Left hindlimb (tissue), 1 donor: Measurements from ENCODE around the gene NOTCH2NLA.
"Not testable (repeated sequence)": the region's sequence is repeated elsewhere in the genome, so short reads cannot be mapped to it uniquely, and the experiment has no call there.

Source experiments
- DNase-seq: peaks from one replicate; pipeline ENCODE4 v3.0.0-alpha.2; 2018

The NOTCH2NLA gene

DNA sequence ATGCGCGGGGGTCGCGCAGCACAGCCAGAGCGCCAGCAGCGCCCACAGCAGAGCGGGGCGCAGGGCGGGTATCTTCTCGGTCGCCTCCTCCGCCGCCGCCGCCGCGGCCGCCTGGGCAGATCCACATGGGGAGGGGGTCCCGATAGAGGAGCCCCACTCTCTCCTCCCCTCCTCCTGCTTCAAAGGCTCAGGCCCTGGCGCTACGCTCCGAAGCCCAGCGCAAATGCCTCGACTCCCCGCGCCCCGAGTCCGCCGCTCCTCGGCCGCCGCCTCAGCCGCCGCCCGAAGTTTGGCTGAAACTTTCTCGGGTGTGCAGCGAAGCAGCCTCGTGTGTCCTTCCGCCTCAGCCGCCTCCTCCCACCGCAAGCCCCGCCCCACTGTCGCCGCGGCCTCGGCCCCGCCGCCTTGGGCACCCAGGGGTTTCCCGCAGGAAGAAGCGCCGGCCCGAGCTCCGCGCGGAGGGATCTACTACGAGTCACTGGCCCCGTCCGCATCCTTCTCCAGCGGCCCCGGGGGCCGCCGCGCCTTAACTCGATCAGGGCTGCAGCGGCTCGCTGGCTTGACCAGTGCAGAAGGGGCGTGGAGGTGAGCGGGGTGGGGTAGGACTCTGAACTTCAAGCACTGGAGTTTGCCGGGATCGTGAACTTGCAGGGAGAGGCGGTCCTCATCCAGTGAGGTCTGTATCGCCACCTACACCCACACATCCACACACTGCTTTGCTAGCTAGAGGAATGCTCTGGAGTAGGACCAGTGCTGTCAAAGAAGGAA, at the start of gene NOTCH2NLA:
Gene NOTCH2NLA (minus strand): TSS at position 312 of the 768 bp plus-strand sequence. CDS start 39,684 bp downstream, outside the sequence.
- not testable (repeated sequence) for DNase-seq

- not testable (repeated sequence) for DNase-seq
These were observed 49.5 kb upstream of the NOTCH2NLA start for GRCh38 chr1:146278346-146278745.

GRCh38 chr1:146277087-146277486, 48.3 kb upstream of the NOTCH2NLA start:
- DNase-seq: not testable (repeated sequence)

DNA sequence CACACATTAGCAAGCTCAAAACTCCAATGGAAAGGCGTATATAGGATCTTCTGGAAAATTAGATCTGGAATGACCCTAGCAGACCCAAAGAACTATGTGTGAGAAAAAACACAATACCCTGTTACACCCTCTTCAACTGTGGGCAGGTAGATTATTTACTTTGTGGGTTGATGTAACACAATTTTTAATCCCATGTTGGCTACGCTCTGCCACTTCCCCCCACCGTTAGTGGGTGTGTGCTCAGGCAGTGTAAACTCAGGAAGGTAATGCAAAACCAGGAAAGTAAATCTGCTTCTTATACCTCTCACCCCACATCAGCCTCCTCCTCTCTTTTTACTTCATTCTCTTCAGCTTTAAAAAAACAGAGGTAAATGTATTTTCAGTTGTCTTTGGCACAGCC, 45.3 kb upstream of the NOTCH2NLA start:
- DNase-seq: not testable (repeated sequence)

DNA sequence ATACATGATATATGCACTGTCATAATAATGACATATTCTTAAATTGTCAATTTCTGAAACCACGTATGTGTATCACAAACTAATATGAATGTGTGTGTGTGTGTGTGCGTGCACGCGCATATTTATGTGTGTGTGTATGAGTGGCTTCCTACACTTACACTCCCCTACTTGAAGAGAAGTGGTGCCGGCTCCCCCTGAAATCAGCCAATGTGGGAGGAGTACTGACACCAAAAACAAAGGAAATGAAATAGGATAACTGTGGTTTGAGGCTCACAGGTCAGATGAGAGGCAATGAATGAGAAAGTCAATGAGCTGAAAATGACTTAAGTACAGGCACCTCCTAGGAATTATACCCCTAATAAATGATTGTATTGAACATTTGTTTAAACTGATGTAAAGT, 44.4 kb upstream of the NOTCH2NLA start:
- DNase-seq: not testable (repeated sequence)

DNA sequence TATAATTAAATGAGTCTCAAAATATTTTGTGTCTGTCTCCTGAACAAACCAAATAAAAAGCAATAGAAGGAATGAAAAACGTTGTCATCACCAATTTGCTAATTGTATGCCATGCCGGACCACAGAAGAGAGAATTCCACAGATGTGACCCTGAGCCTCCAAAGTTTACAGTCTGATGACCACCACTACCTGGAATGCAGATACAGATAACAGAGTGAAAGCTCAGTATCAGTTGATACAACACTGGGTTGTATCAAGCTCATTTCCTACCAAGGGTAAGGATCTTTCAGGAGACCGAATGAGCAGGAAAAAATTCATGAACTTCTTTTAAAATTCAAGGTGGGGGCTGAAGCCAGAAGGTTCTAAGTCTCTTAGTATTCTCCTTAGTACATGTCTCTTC, 43.9 kb upstream of the NOTCH2NLA start:
- DNase-seq: not testable (repeated sequence)

GRCh38 chr1:146271977-146272376, 43.2 kb upstream of the NOTCH2NLA start:
- not testable (repeated sequence) for DNase-seq

- not testable (repeated sequence) for DNase-seq
These were observed 41.3 kb upstream of the NOTCH2NLA start for GRCh38 chr1:146270129-146270528.

DNA sequence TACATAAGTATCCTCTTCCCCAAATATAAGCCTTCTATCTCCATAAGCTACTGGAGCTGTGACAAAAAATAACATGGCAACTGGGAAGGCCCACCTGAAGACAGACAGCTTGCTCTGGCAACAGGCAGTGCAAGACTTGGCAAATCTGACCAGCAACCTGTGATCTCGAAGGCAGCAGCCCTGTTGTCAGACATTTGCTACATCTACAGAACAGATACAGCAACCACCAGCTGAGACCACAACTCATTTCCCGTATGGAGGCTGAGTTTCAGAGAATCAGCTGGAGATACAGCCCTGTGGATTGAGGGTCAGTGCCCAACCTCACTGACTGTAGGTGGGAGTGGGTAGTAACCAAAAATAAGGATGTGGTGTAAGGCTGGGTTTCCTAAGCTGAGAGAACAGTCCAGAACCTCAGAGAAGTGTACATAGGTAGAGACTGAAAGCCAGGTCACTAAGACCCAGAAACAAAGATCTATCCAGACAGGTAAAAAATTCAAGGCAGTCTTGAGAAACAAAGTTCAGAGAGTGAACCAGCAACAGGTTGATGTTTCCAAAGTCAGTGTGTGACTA, 37.4 kb upstream of the NOTCH2NLA start:
- DNase-seq: not testable (repeated sequence)

DNA sequence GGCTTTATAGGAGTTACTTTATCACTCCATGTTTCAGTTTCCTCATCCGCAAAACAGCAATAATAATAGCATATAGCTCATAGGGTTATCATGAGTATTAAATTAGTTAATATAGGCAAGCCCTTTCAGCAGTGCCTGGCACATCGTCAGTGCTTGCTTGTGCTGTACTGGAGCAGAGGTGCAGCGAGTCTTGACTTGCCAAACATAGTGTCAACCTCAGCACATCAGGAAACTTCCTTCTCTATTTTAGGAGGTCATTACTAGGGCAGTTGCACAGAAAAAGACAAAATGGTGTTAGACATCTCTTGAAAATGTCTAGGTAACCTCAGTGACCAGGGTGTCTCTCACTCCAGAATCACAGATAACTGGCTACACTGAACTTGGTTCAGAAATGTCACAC, 35.9 kb upstream of the NOTCH2NLA start:
- not testable (repeated sequence) for DNase-seq

DNA sequence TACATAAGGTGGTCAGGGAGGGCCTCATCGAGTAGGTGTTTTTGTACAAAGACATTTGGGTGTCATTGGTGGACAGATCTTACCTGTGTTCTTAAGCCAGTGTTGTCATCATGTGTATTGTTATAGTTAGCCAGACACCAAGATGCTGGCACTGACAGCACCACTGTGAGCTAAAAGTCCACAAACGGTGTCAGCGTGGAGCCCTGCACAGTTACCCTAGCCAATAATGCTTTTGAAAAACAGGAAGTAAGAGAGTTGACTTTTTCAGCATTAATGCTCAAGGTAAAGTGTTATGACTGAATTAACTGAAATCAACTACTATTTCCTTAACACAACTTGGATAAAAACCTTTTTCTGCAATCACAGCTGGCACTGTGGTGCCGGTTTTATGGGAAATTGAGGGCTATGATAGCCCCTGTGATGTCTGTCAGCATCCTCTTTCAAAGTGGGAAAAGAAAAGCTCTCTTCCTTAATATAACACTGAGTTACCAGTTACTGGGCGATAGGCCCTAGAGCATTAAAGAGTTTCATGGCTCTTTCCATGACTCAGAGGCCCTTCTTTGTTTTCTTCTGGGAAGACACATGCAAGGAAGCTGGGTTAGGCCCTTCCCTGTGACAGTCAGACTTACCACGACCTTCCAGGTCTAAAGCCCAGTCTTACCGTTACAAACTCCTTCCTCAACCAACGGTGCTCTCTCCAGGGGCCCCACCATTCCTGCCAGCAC, 31.3 kb upstream of the NOTCH2NLA start:
- not testable (repeated sequence) for DNase-seq

- not testable (repeated sequence) for DNase-seq
These were observed 29.3 kb upstream of the NOTCH2NLA start for GRCh38 chr1:146257992-146258552.

GRCh38 chr1:146254569-146255197, 25.9 kb upstream of the NOTCH2NLA start:
- DNase-seq: not testable (repeated sequence)

GRCh38 chr1:146253249-146253855, 24.5 kb upstream of the NOTCH2NLA start:
- DNase-seq: not testable (repeated sequence)

DNA sequence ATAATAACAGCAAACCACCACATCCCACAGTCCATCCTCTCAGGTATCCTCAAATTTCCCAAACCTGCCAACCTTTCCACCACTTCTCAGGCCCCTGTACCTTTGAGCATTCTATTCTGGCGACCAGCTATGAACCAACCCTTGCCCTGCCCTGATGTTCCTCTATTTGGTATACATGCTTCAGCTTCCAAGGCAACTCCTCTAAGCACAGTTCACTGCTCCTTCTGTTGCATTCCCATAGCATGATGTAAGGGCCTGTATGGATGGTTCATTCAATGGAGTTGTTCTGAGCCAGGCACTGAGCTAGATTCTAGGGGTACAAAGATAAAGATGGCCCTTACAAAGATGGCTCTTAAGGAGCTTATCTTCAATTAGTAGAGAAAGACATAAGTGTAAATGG, 22.7 kb upstream of the NOTCH2NLA start:
- not testable (repeated sequence) for DNase-seq

GRCh38 chr1:146248643-146249042, 19.8 kb upstream of the NOTCH2NLA start:
- DNase-seq: not testable (repeated sequence)

DNA sequence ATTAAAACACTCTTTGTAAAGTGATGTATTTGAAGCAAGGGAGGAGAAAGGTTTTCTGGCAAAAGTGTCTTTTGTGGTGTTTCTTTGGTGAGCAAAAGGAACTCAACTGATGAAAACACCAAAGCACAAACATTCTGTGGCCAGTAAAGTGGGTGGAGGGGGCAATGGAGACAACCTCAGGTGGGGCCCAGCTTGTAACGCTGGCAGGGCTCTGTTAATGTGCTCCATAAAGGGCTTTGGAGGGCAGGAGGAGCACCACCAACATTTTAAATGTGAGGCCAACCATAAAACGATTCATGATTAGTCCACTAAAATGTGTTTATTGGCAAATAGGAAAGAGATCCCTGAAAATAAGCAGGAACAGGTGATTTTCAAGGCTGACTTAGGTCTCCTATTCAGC, 7.8 kb upstream of the NOTCH2NLA start:
- not testable (repeated sequence) for DNase-seq

DNA sequence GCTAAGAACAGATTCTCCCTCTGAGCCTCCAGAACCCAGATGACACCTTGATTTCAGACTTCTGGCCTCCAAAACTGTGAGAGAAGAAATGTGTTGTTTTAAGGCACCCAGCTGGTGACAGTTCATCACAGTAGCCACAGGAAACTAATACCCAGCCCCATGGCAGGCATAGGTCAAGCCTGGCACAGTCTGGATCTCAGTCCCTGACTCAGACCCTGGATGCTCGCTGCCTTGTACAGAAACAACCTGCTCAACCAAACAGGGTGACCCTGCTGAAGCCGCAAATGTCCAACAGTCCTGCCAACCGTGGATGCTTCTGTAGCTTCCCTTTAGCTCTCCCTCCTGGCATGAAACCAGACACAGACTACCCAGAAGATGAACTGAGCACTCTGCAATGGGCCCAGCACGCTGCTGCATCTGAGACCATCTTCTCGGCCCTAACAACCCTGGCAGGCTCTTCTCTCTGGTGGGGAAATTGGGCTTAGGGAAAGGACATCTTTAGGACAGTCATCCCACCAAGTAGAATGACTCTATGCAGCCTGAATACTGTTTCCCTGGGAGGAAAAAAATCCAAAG, 7.3 kb upstream of the NOTCH2NLA start:
- not testable (repeated sequence) for DNase-seq

DNA sequence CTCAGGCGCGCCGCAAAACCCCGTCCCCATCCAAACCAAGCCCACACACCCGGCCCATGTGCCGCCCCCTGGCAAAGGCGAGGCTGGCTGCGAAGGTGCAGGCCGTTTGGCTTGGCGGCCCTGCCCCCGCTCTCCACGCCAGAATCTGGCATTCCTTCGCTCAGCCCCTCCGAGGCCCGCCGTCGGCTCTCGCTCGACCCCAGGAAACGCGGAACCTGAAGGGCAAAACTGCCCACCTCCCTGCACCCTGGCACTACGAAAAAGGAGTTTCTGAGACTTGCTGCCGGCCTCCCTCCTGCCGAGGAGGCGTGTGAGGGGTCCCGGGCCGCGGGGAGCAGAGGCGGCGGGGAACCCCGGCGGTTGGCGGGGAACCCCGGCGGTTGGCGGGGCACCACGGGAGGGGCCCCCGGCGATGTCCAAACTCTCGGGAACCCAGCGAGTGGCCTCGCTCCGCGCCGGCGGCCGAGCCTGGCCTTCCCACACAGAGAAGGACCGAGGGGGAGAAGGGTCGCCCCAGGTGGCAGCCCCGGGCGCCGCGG, 608 bp downstream of the NOTCH2NLA start:
- DNase-seq: not testable (repeated sequence)

DNA sequence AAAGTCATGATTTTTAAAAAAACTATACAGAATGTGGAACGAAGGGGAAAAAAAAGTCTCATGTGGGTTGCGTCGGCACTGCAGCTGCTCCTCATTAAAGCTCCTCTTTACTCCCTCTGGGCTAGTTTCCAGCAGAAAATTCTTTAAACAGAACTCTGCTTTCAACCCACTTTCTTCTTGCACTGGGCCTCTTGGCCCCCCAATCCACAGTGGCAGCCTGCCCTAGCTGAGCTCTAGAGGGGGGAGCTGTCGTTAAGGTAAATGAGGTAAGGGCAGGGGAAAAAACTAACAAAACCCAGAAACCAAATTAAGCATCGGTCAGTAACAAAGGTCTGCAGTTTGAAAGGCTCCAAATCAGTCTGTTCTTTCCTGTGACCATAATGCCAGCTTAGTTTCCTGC, 54.3 kb downstream of the NOTCH2NLA start:
- not testable (repeated sequence) for DNase-seq

DNA sequence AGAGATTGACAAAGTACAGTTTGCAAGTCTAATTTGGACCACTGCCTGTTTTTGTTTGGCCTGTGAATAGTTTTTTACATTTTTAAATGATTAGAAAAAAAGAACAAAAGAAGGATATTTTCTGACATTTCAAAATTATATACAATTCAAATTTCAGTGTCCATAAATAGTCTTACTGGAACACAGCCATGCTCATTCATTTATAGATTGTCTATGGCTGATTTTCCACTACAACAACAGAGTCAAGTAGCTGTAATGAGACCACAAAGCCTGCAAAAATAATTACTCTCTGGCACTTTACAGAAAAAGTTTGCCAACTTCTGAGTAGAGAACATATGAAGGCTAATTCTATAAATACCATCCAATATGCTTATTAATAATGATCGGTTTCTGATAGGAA, 61.1 kb downstream of the NOTCH2NLA start:
- not testable (repeated sequence) for DNase-seq

DNA sequence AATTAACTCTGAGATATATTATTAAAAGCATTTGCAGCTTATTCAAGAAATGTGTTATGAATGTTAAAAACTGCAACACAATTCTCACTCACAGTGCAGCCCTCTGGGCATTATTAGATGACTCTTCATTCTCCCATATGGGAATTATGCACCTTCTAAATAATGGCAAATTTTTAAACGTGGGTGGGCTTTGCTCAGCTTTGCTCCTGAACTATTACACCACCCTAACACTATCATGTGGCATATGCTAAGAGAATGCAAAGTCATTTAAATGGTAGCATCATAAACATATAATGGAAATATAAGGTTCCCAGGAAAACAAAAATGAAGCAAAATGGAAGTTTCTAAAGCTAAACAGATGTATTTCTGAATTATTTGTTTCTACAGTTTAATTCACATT, 61.5 kb downstream of the NOTCH2NLA start:
- DNase-seq: not testable (repeated sequence)
